H9 (cell line): Measurements from ENCODE around the gene P3R3URF. TPM values are rescaled to one million over a fixed set of nuclear protein-coding genes. Genes with fewer than 3 reads are reported as not detected.
A peak's percentile ranks its signal among the peaks of the same experiment; 100 is the strongest.

Experiments
- DNase-seq: peaks from one replicate; pipeline ENCODE4 v3.0.0-alpha.2; 2017
- H2AFZ ChIP-seq: one replicate; pipeline ENCODE4 v1.6.1; 2013; ENCODE audit warnings: mild to moderate bottlenecking, low read length, control low read depth, moderate library complexity
- H2AK5ac ChIP-seq: 2 replicates; pipeline ENCODE4 v1.6.1; 2013; ENCODE audit warnings: low read length, control low read depth, mixed read lengths; ENCODE audit not compliant: insufficient read length
- H2BK120ac ChIP-seq: one replicate; pipeline ENCODE4 v1.6.1; 2013; ENCODE audit warnings: low read depth, mild to moderate bottlenecking, low read length, control low read depth, inconsistent platforms; ENCODE audit not compliant: poor library complexity, severe bottlenecking
- H2BK12ac ChIP-seq: 2 replicates; pipeline ENCODE4 v1.6.1; 2013; ENCODE audit warnings: low read length, control low read depth, mixed read lengths, low read depth; ENCODE audit not compliant: insufficient read length
- H2BK15ac ChIP-seq: 2 replicates; pipeline ENCODE4 v1.6.1; 2013; ENCODE audit warnings: low read depth, low read length, control low read depth
- H2BK20ac ChIP-seq: one replicate; pipeline ENCODE4 v1.6.1; 2013; ENCODE audit warnings: low read depth, mild to moderate bottlenecking, low read length, control low read depth, inconsistent platforms; ENCODE audit not compliant: poor library complexity, severe bottlenecking
- H2BK5ac ChIP-seq: 2 replicates; pipeline ENCODE4 v1.6.1; 2013; ENCODE audit warnings: low read length, control low read depth, mixed read lengths; ENCODE audit not compliant: insufficient read length
- H3K14ac ChIP-seq: 2 replicates; pipeline ENCODE4 v1.6.1; 2013; ENCODE audit warnings: low read length, control low read depth; ENCODE audit not compliant: insufficient read depth
- H3K18ac ChIP-seq: 2 replicates; pipeline ENCODE4 v1.6.1; 2013; ENCODE audit warnings: low read depth, mild to moderate bottlenecking, mixed read lengths, low read length, control low read depth; ENCODE audit not compliant: insufficient read length
- H3K23ac ChIP-seq: 2 replicates; pipeline ENCODE4 v1.6.1; 2013; ENCODE audit warnings: low read length, control low read depth, mixed read lengths, low read depth; ENCODE audit not compliant: insufficient read length
- H3K23me2 ChIP-seq: 2 replicates; pipeline ENCODE4 v1.6.1; 2013; ENCODE audit warnings: low read depth, mild to moderate bottlenecking, mixed read lengths, low read length, control low read depth; ENCODE audit not compliant: insufficient read length, poor library complexity, severe bottlenecking
- H3K27ac ChIP-seq: 2 replicates; pipeline ENCODE4 v1.5.1; 2013; ENCODE audit warnings: low read length, control low read depth, mixed read lengths, low read depth; ENCODE audit not compliant: insufficient read length
- H3K27me3 ChIP-seq: 2 replicates; pipeline ENCODE4 v1.6.1; 2013; ENCODE audit warnings: low read length, control low read depth, inconsistent platforms; ENCODE audit not compliant: insufficient read depth
- H3K4ac ChIP-seq: 2 replicates; pipeline ENCODE4 v1.6.1; 2013; ENCODE audit warnings: low read depth, mild to moderate bottlenecking, control low read depth, inconsistent platforms, low read length, moderate library complexity
- H3K4me1 ChIP-seq: 2 replicates; pipeline ENCODE4 v1.6.1; 2013; ENCODE audit warnings: low read length, control low read depth, inconsistent platforms; ENCODE audit not compliant: insufficient read depth
- H3K4me2 ChIP-seq: 2 replicates; pipeline ENCODE4 v1.6.1; 2013; ENCODE audit warnings: low read length, control low read depth, mixed read lengths; ENCODE audit not compliant: insufficient read length, insufficient read depth
- H3K56ac ChIP-seq: 2 replicates; pipeline ENCODE4 v1.6.1; 2013; ENCODE audit warnings: low read depth, mild to moderate bottlenecking, mixed read lengths, low read length, control low read depth; ENCODE audit not compliant: insufficient read length
- H3K79me1 ChIP-seq: 2 replicates; pipeline ENCODE4 v1.6.1; 2013; ENCODE audit warnings: low read depth, mild to moderate bottlenecking, moderate library complexity, low read length, control low read depth, inconsistent platforms; ENCODE audit not compliant: insufficient read depth, poor library complexity, severe bottlenecking
- H3K79me2 ChIP-seq: 2 replicates; pipeline ENCODE4 v1.6.1; 2013; ENCODE audit warnings: low read length, control low read depth, inconsistent platforms; ENCODE audit not compliant: insufficient read depth
- H3K9ac ChIP-seq: 2 replicates; pipeline ENCODE4 v1.6.1; 2013; ENCODE audit warnings: low read length, control low read depth, mixed read lengths; ENCODE audit not compliant: insufficient read length; ENCODE audit errors: extremely low read depth
- H3K9me3 ChIP-seq: one replicate; pipeline ENCODE4 v1.6.1; 2013; ENCODE audit warnings: low read depth, low read length, inconsistent platforms; ENCODE audit not compliant: control insufficient read depth
- H3T11ph ChIP-seq: one replicate; pipeline ENCODE4 v1.6.1; 2013; ENCODE audit warnings: mild to moderate bottlenecking, low read length, control low read depth, inconsistent platforms
- H4K20me1 ChIP-seq: one replicate; pipeline ENCODE4 v1.6.1; 2013; ENCODE audit not compliant: control insufficient read depth, insufficient read length, insufficient read depth
- H4K5ac ChIP-seq: 2 replicates; pipeline ENCODE4 v1.6.1; 2013; ENCODE audit warnings: low read depth, mild to moderate bottlenecking, mixed read lengths, low read length, control low read depth; ENCODE audit not compliant: insufficient read length
- H4K8ac ChIP-seq: replicated peaks from 2 replicates; pipeline ENCODE4 v1.6.1; 2013; ENCODE audit warnings: low read length, control low read depth, mixed read lengths, low read depth; ENCODE audit not compliant: insufficient read length
- H4K91ac ChIP-seq: 2 replicates; pipeline ENCODE4 v1.6.1; 2013; ENCODE audit warnings: low read depth, mild to moderate bottlenecking, moderate library complexity, mixed read lengths, low read length, control low read depth; ENCODE audit not compliant: insufficient read length
- H3K27ac Mint-ChIP-seq, 3 experiments: 2 replicates in 2 of 3; 3 replicates in 1 of 3; pipeline ENCODE4 v1.8.0; 2020 to 2021; ENCODE audit warnings: mixed read lengths in 3 of 3, mild to moderate bottlenecking in 1 of 3, moderate library complexity in 1 of 3
- H3K27me3 Mint-ChIP-seq: 2 replicates; pipeline ENCODE4 v1.8.0; 2021; ENCODE audit warnings: low read depth, mild to moderate bottlenecking, moderate library complexity, mixed read lengths
- H3K36me3 Mint-ChIP-seq, 3 experiments: 2 replicates in 2 of 3; 3 replicates in 1 of 3; pipeline ENCODE4 v1.8.0; 2020 to 2021; ENCODE audit warnings: low read depth in 3 of 3, mixed read lengths in 3 of 3; ENCODE audit not compliant: insufficient read depth in 1 of 3
- H3K4me1 Mint-ChIP-seq, 2 experiments: 2 replicates each; pipeline ENCODE4 v1.8.0; 2020; ENCODE audit warnings: mixed read lengths in 2 of 2
- H3K4me3 Mint-ChIP-seq, 2 experiments: 2 replicates in 1 of 2; 3 replicates in 1 of 2; pipeline ENCODE4 v1.8.0; 2020 to 2021; ENCODE audit warnings: mild to moderate bottlenecking in 2 of 2, mixed read lengths in 2 of 2, moderate library complexity in 1 of 2
- H3K9me3 Mint-ChIP-seq, 2 experiments: 2 replicates in 1 of 2; 3 replicates in 1 of 2; pipeline ENCODE4 v1.8.0; 2020; ENCODE audit warnings: mild to moderate bottlenecking in 2 of 2, mixed read lengths in 2 of 2, moderate library complexity in 1 of 2
- CTCF ChIP-seq: fragments of 200-600 bp; sonication (generic); conservative IDR thresholded peaks from 3 replicates; pipeline ENCODE4 v1.8.0; 2021; ENCODE audit warnings: antibody characterized with exemption, mild to moderate bottlenecking
- WGBS: extraction: QIAGEN DNeasy Blood & Tissue Kit; methylation state at CpG from one replicate; pipeline ENCODE4 v1.1.7; 2013; ENCODE audit warnings: missing lambda C conversion rate, low lambda C conversion rate, mixed read lengths; ENCODE audit not compliant: insufficient read length; ENCODE audit errors: extremely low coverage; 5-methylcytosine and 5-hydroxymethylcytosine counted together
- total RNA-seq: library from RNA; stranded (reverse); gene quantifications from 2 replicates; pipeline ENCODE4 v1.2.1, GENCODE V29; 2021

P3R3URF gene
- total RNA-seq, 1 experiment from 2014 or later = not detected

GRCh38 chr1:46183079-46183847 lies 7.0 kb upstream of the P3R3URF start:
- Histone ChIP-seq H2BK5ac (no peak overlapping the region), H3K4me1 (peaks cover 4% of the 10 kb centered on the region; the same call in 1 of the 2 replicates), H3K4me2 (no peak overlapping the region), H3T11ph (no peak overlapping the region), H2BK120ac (no peak overlapping the region), H4K20me1 (no peaks in the 10 kb centered on the region), H3K79me1 (no peaks in the 10 kb centered on the region), H4K91ac (no peak overlapping the region), H3K18ac (no peak overlapping the region), H4K8ac (no peak overlapping the region), H3K56ac (no peak overlapping the region), H2AFZ (no peak overlapping the region), H2AK5ac (no peak overlapping the region), H3K79me2 (no peaks in the 10 kb centered on the region), H3K23me2 (no peaks in the 10 kb centered on the region), H3K23ac (no peak overlapping the region), H3K9me3 (no peaks in the 10 kb centered on the region), H2BK15ac (no peak overlapping the region), H4K5ac (no peak overlapping the region), H2BK12ac (no peak overlapping the region), H3K27me3 (no peaks in the 10 kb centered on the region; the same call in 1 of the 2 replicates), H3K9ac (no peak overlapping the region), H3K27ac (no peak overlapping the region), H2BK20ac (no peak overlapping the region), H3K4ac (no peak overlapping the region), H3K14ac (no peak overlapping the region)
- Mint-ChIP-seq H3K27me3 (peaks cover 5% of the 10 kb centered on the region), H3K4me1 (peaks cover 7 to 10% of the 10 kb centered on the region in 2 experiments; a peak in 3 of 4 replicates), H3K36me3 (peaks cover 5 to 13% (median 10%) of the 10 kb centered on the region in 3 experiments; a peak in 6 of 7 replicates), H3K27ac (no peak overlapping the region; a peak in 1 of 7 replicates), H3K9me3 (no peaks in the 10 kb centered on the region; a peak in 1 of 5 replicates), H3K4me3 (no peak overlapping the region)
- DNase-seq = peak; percentile 49
- no peak for TF ChIP-seq CTCF
- WGBS = no CpG with 5 or more reads among the region's 8 CpGs
